GM12878 (cell line): ENCODE data around the gene USP31. TPM values are rescaled to one million over a fixed set of nuclear protein-coding genes. Genes with fewer than 3 reads are reported as not detected.

Source experiments
- ATAC-seq: fragments of 200-7000 bp; cut with Tn5 transposase; 3 replicates; pipeline ENCODE4 v1.9.1; 2020; ENCODE audit warnings: mild to moderate bottlenecking, moderate library complexity
- BruUV-seq: library from RNA; stranded (reverse); fragments of 400-500 nt; replicated peaks from 2 replicates; lab custom pipeline; 2021; lab: Mats Ljungman, UMichigan
- CTCF ChIA-PET: fragments of 300-600 bp; sonication (Branson Sonifier 250); formaldehyde crosslinking; extraction: SDS; loops from one replicate; lab custom pipeline; 2021; ENCODE audit warnings: inconsistent platforms; lab: Yijun Ruan, JAX
- POLR2A ChIA-PET: fragments of 350-600 bp; formaldehyde crosslinking; extraction: SDS; loops from one replicate; lab custom pipeline; 2021; ENCODE audit warnings: inconsistent platforms; lab: Charles Lee
- RAD21 ChIA-PET: fragments of 300-600 bp; sonication (Branson Sonifier 250); formaldehyde crosslinking; loops from one replicate; lab custom pipeline; 2023; ENCODE audit warnings: antibody characterized with exemption; ENCODE audit not compliant: unreplicated experiment; lab: Charles Lee
- SMC1A ChIA-PET: fragments of 300-600 bp; sonication (Branson Sonifier 250); formaldehyde crosslinking; loops from one replicate; lab custom pipeline; 2023; ENCODE audit not compliant: unreplicated experiment, uncharacterized antibody; lab: Charles Lee
- DNase-seq: peaks from one replicate; pipeline ENCODE4 v3.0.0-alpha.2; 2011; ENCODE audit warnings: low read depth, low spot score
- FAIRE-seq: peaks from 3 replicates; lab custom pipeline; 2011; peaks lifted over from hg19 to GRCh38; lab: Jason Lieb, UNC
- H2AFZ ChIP-seq: 2 replicates; pipeline ENCODE4 v1.6.0; 2011; ENCODE audit warnings: low read depth, low read length, control low read depth; ENCODE audit not compliant: control insufficient read depth
- H3K27ac ChIP-seq: 2 replicates; pipeline ENCODE4 v1.5.1; 2011; ENCODE audit warnings: control low read depth; ENCODE audit not compliant: control insufficient read depth, insufficient read depth
- H3K27me3 ChIP-seq, 2 experiments: replicated peaks in 1 of 2; 2 replicates each; pipeline versions ENCODE4 v1.6.0 to v1.6.1; 2011; ENCODE audit warnings: low read length in 1 of 2; ENCODE audit not compliant: control insufficient read depth in 2 of 2, insufficient read depth in 2 of 2
- H3K36me3 ChIP-seq, 2 experiments: 2 replicates each; pipeline ENCODE4 v1.5.1; 2011; ENCODE audit warnings: low read length in 1 of 2; ENCODE audit not compliant: control insufficient read depth in 2 of 2, insufficient read depth in 2 of 2
- H3K4me1 ChIP-seq: 2 replicates; pipeline ENCODE4 v1.6.1; 2011; ENCODE audit warnings: mild to moderate bottlenecking, low read length, moderate library complexity, mixed read lengths; ENCODE audit not compliant: control insufficient read depth, insufficient read depth
- H3K4me2 ChIP-seq: 2 replicates; pipeline ENCODE4 v1.6.0; 2011; ENCODE audit warnings: control low read depth; ENCODE audit not compliant: control insufficient read depth, insufficient read depth
- H3K4me3 ChIP-seq: fragments of 200-600 bp; sonication (generic); 2 replicates; pipeline ENCODE4 v1.5.1; 2016
- H3K79me2 ChIP-seq: 2 replicates; pipeline ENCODE4 v1.6.0; 2011; ENCODE audit warnings: low read length; ENCODE audit not compliant: control insufficient read depth, insufficient read depth
- H3K9ac ChIP-seq: 2 replicates; pipeline ENCODE4 v1.8.0; 2011; ENCODE audit warnings: low read length, control low read depth, mixed read lengths; ENCODE audit not compliant: control insufficient read depth, insufficient read depth
- H3K9me3 ChIP-seq: replicated peaks from 3 replicates; pipeline ENCODE4 v1.5.1; 2011; ENCODE audit warnings: mild to moderate bottlenecking, low read length; ENCODE audit not compliant: control insufficient read depth, insufficient read depth
- H4K20me1 ChIP-seq: 2 replicates; pipeline ENCODE4 v1.6.0; 2011; ENCODE audit not compliant: control insufficient read depth, insufficient read depth
- DPF2 ChIP-seq: fragments of 450-650 bp; IDR thresholded peaks from 2 replicates; pipeline ENCODE4 v1.6.1; 2017; ENCODE audit warnings: mild to moderate bottlenecking
- ETV6 ChIP-seq, 2 experiments: fragments of 450-650 bp in 1 of 2; IDR thresholded peaks in 1 of 2; conservative IDR thresholded peaks in 1 of 2; 2 replicates each; pipeline ENCODE4 v1.6.1; 2014; ENCODE audit warnings: antibody characterized with exemption in 1 of 2, borderline replicate concordance in 1 of 2, low read depth in 1 of 2, mild to moderate bottlenecking in 1 of 2, moderate library complexity in 1 of 2
- FOXK2 ChIP-seq: fragments of 450-650 bp; IDR thresholded peaks from 2 replicates; pipeline ENCODE4 v1.6.1; 2017; ENCODE audit warnings: mild to moderate bottlenecking, moderate library complexity
- FOXM1 ChIP-seq: IDR thresholded peaks from 2 replicates; pipeline ENCODE4 v1.6.1; 2012; ENCODE audit warnings: low read depth, mild to moderate bottlenecking, inconsistent platforms, low read length, moderate library complexity
- HCFC1 ChIP-seq: fragments of 150-350 bp; IDR thresholded peaks from 2 replicates; pipeline ENCODE4 v1.6.1; 2014; ENCODE audit warnings: low read length
- MYB ChIP-seq: fragments of 150-350 bp; IDR thresholded peaks from 2 replicates; pipeline ENCODE4 v1.6.1; 2014; ENCODE audit warnings: mild to moderate bottlenecking, low read depth, low read length, borderline replicate concordance
- NBN ChIP-seq: fragments of 450-650 bp; IDR thresholded peaks from 2 replicates; pipeline ENCODE4 v1.6.1; 2016
- NR2C1 ChIP-seq: fragments of 450-650 bp; IDR thresholded peaks from 2 replicates; pipeline ENCODE4 v1.6.1; 2017; ENCODE audit warnings: antibody characterized with exemption, mild to moderate bottlenecking, moderate library complexity
- POLR2AphosphoS2 ChIP-seq: IDR thresholded peaks from 2 replicates; pipeline ENCODE4 v1.6.1; 2011; ENCODE audit warnings: low read depth, mild to moderate bottlenecking, low read length, improper control_type of control experiment, moderate library complexity
- POLR2AphosphoS5 ChIP-seq: IDR thresholded peaks from 2 replicates; pipeline ENCODE4 v1.6.1; 2011; ENCODE audit warnings: mild to moderate bottlenecking, low read length, inconsistent platforms
- RB1 ChIP-seq: fragments of 450-650 bp; formaldehyde crosslinking; IDR thresholded peaks from 2 replicates; pipeline ENCODE4 v1.6.1; 2017; ENCODE audit warnings: mild to moderate bottlenecking, borderline replicate concordance
- SP1 ChIP-seq: IDR thresholded peaks from one replicate; pipeline ENCODE4 v1.6.1; 2011; ENCODE audit warnings: low read depth, low read length
- TAF1 ChIP-seq: IDR thresholded peaks from 2 replicates; pipeline ENCODE4 v1.6.1; 2011; ENCODE audit warnings: mild to moderate bottlenecking, low read depth, low read length, borderline replicate concordance
- TCF12 ChIP-seq: IDR thresholded peaks from 2 replicates; pipeline ENCODE4 v1.6.1; 2011; ENCODE audit warnings: low read depth, mild to moderate bottlenecking, low read length
- ZNF274 ChIP-seq: IDR thresholded peaks from one replicate; pipeline ENCODE4 v1.8.0; 2011; ENCODE audit not compliant: insufficient read length, insufficient read depth
- ZNF687 ChIP-seq: fragments of 450-650 bp; IDR thresholded peaks from 2 replicates; pipeline ENCODE4 v1.6.1; 2017; ENCODE audit warnings: mild to moderate bottlenecking, moderate library complexity
- WGBS: methylation state at CpG from one replicate; pipeline ENCODE4 v1.1.6; 2016; ENCODE audit warnings: low lambda C conversion rate; ENCODE audit not compliant: insufficient replicate concordance, insufficient coverage; ENCODE audit errors: missing lambda C conversion rate; 5-methylcytosine and 5-hydroxymethylcytosine counted together
- in situ Hi-C: fragments of 300-500 bp; cut with MboI; formaldehyde crosslinking; loops from 9 replicates; pipeline ENCODE4 v1.14.3; 2018; ENCODE audit warnings: mixed read lengths
- intact Hi-C: fragments of 100-400 bp; cut with micrococcal nuclease; formaldehyde crosslinking; loops from one replicate; pipeline ENCODE4 v1.14.2; 2022; ENCODE audit not compliant: unreplicated experiment
- polyA plus RNA-seq, 11 experiments: library from polyadenylated mRNA; depleted of rRNA in 4 of 11; unstranded in 6 of 11; stranded (reverse) in 5 of 11; fragments of >200 nt; fragmentation: Nextera tagmentation in 4 of 11; fragmentation: Illumina TruSeq in 1 of 11; extraction: Ambion mirVana in 4 of 11; extraction: Trizol in 1 of 11; gene quantifications; 1 replicate in 1 of 11; 2 replicates in 10 of 11; pipeline versions ENCODE4 v1.2.1 to v1.2.3, GENCODE V29; 2011 to 2016; ENCODE audit warnings: inconsistent platforms in 2 of 11, missing spikeins in 2 of 11, low read depth in 1 of 11
- total RNA-seq, 4 experiments: library from RNA; depleted of rRNA in 3 of 4; stranded (reverse); fragments of >200 nt in 3 of 4; fragmentation: Illumina TruSeq in 1 of 4; extraction: Trizol in 1 of 4; gene quantifications; 2 replicates each; pipeline versions ENCODE4 v1.2.1 to v1.2.3, GENCODE V29; 2013 to 2021
- TF ChIP-seq, protein P1 (sequence below): IDR thresholded peaks from 2 replicates; pipeline ENCODE4 v1.6.1; 2012; ENCODE audit warnings: mild to moderate bottlenecking, low read depth, low read length

The USP31 gene
- total and polyA plus RNA-seq, 10 of the 15 experiments (the other 5 are each of a cell fraction or from before 2014, with no cell fraction given), result 0.87 to 6.5 (median 3.2) TPM

DNA sequence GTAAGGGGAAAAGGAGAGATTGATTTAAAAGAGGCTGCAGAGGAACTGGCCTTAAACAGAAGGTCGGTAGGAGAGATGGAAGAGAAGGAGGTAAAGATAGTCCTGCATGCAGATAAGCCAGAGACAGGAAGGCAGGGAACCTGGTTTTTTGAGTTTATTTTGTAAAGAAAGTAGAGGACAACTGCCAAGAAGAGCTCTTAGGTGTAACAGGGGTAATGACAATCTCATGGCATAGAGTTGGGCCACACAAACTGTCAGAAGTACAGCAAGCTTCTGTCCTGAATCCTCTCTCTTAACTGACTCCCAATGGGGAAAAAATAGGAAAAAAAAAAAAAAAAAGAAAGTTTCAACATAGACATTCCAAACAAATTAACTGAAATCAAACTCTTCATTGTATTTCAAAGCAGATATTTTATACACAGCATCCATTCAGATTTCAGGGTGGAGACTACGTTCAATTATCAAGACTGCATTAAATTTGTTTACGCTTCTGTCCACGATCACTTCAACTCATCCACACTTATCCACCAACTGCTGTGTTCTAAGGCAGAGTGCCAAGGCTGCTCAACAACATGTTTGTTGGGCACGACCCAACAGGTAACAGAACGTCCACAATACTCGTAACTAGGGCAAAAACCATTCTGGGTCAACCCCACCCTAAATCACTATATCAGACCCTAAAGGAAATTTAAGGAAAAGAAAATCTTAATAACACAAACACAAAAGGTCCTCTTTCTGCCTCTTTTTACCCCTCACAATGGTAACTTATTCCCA is 34.9 kb downstream of the USP31 start (continued):
- no peak for TF ChIP-seq ZNF687
- no peak for TF ChIP-seq FOXM1
- no peak for TF ChIP-seq TCF12
- no peak for TF ChIP-seq TAF1
- TF ChIP-seq, all 136 proteins: peak for 0

GRCh38 chr16:23113185-23113584 is 36.1 kb downstream of the USP31 start:
- no peaks in the 10 kb centered on the region for H4K20me1 ChIP-seq
- intact Hi-C loops (loop anchor here (10.0 kb wide), 1 partner anchor 62 kb away; no protein-coding TSS in a partner anchor), in situ Hi-C loops (no loop called here)
- SMC1A ChIA-PET, result no interaction called here
- no peak overlapping the region for H3K27ac ChIP-seq
- FAIRE-seq (no peak), DNase-seq (no peak), ATAC-seq (no peak)
- H3K36me3 ChIP-seq, result no peaks in the 10 kb centered on the region
- no peaks in the 10 kb centered on the region for H3K9me3 ChIP-seq
- H3K79me2 ChIP-seq, result no peaks in the 10 kb centered on the region
- CTCF ChIA-PET, result no interaction called here
- RAD21 ChIA-PET, result no interaction called here
- POLR2A ChIA-PET, result no interaction called here
- no peak overlapping the region for H2AFZ ChIP-seq
- no peak overlapping the region for H3K4me2 ChIP-seq
- WGBS, result 83% methylated on average over 5 of the region's 5 CpGs
- TF ChIP-seq NBN (no peak), RB1 (no peak), POLR2AphosphoS2 (no peak), ETV6 (conservative IDR thresholded peaks at IDR 0.05 in 1 of 2, IDR thresholded peaks at IDR 0.05 in 1 of 2; ENCODE audit: borderline replicate concordance in 1 of 2, low read depth in 1 of 2) (no peak), SP1 (no peak), ZNF274 (no peak), HCFC1 (no peak), DPF2 (no peak), FOXK2 (no peak), POLR2AphosphoS5 (no peak), MYB (no peak), NR2C1 (no peak), TAF1 (no peak)
- TF ChIP-seq, protein P1, sequence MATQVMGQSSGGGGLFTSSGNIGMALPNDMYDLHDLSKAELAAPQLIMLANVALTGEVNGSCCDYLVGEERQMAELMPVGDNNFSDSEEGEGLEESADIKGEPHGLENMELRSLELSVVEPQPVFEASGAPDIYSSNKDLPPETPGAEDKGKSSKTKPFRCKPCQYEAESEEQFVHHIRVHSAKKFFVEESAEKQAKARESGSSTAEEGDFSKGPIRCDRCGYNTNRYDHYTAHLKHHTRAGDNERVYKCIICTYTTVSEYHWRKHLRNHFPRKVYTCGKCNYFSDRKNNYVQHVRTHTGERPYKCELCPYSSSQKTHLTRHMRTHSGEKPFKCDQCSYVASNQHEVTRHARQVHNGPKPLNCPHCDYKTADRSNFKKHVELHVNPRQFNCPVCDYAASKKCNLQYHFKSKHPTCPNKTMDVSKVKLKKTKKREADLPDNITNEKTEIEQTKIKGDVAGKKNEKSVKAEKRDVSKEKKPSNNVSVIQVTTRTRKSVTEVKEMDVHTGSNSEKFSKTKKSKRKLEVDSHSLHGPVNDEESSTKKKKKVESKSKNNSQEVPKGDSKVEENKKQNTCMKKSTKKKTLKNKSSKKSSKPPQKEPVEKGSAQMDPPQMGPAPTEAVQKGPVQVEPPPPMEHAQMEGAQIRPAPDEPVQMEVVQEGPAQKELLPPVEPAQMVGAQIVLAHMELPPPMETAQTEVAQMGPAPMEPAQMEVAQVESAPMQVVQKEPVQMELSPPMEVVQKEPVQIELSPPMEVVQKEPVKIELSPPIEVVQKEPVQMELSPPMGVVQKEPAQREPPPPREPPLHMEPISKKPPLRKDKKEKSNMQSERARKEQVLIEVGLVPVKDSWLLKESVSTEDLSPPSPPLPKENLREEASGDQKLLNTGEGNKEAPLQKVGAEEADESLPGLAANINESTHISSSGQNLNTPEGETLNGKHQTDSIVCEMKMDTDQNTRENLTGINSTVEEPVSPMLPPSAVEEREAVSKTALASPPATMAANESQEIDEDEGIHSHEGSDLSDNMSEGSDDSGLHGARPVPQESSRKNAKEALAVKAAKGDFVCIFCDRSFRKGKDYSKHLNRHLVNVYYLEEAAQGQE, result no peak
- H3K27me3 ChIP-seq, result no peaks in the 10 kb centered on the region
- no TSS peak for BruUV-seq
- no peak overlapping the region for H3K9ac ChIP-seq
- no peak overlapping the region for H3K4me3 ChIP-seq
- H3K4me1 ChIP-seq, result no peaks in the 10 kb centered on the region
